GM20431 (cell line): ENCODE measurements around the gene SLC8A2.
"Not testable (repeated sequence)": the region's sequence is repeated elsewhere in the genome, so short reads cannot be mapped to it uniquely, and the experiment has no call there.

Experiments used
- in situ Hi-C: fragments of 300-500 bp; cut with MseI, MboI; formaldehyde crosslinking; loops from one replicate; pipeline ENCODE4 v1.15.0; 2020; ENCODE audit warnings: low sequenced_read_pairs; ENCODE audit not compliant: unreplicated experiment

SLC8A2 gene

GRCh38 chr19:47490031-47490430 is 18.3 kb upstream of the SLC8A2 start:
- in situ Hi-C loops = no loop called here

GRCh38 chr19:47489072-47489914 is 17.6 kb upstream of the SLC8A2 start:
- in situ Hi-C loops = no loop called here

GRCh38 chr19:47487551-47488515 is 16.1 kb upstream of the SLC8A2 start:
- in situ Hi-C loops = no loop called here

- in situ Hi-C loops = no loop called here
These were observed 15.2 kb upstream of the SLC8A2 start for GRCh38 chr19:47486900-47487299.

GRCh38 chr19:47486220-47486619 is 14.5 kb upstream of the SLC8A2 start:
- in situ Hi-C loops = not testable (repeated sequence)

- in situ Hi-C loops = no loop called here
These were observed 13.5 kb upstream of the SLC8A2 start for GRCh38 chr19:47485210-47485609.

GRCh38 chr19:47483800-47484690 is 12.4 kb upstream of the SLC8A2 start, which contains the start of gene KPTN:
KPTN (minus strand) TSS chr19:47484219; CDS start chr19:47484160, 59 bp downstream.
- in situ Hi-C loops = no loop called here

- in situ Hi-C loops = no loop called here
These were observed 11.5 kb upstream of the SLC8A2 start for GRCh38 chr19:47483200-47483599.

- in situ Hi-C loops = no loop called here
These were observed 9.9 kb upstream of the SLC8A2 start for GRCh38 chr19:47481460-47482052.

GRCh38 chr19:47480658-47481057 is 9.0 kb upstream of the SLC8A2 start:
- in situ Hi-C loops = no loop called here

- in situ Hi-C loops = no loop called here
These were observed 8.2 kb upstream of the SLC8A2 start for GRCh38 chr19:47479701-47480503.

- in situ Hi-C loops = no loop called here
These were observed 4.8 kb upstream of the SLC8A2 start for GRCh38 chr19:47476438-47476972.

GRCh38 chr19:47475465-47475864 is 3.8 kb upstream of the SLC8A2 start:
- in situ Hi-C loops = no loop called here

GRCh38 chr19:47473336-47473735 is 1.6 kb upstream of the SLC8A2 start:
- in situ Hi-C loops = no loop called here

GRCh38 chr19:47471381-47471732 is 336 bp downstream of the SLC8A2 start:
- in situ Hi-C loops = no loop called here

GRCh38 chr19:47470447-47471195 is 1.1 kb downstream of the SLC8A2 start:
- in situ Hi-C loops = no loop called here

GRCh38 chr19:47469719-47470118 is 2.0 kb downstream of the SLC8A2 start:
- in situ Hi-C loops = no loop called here

- in situ Hi-C loops = no loop called here
These were observed 2.4 kb downstream of the SLC8A2 start for GRCh38 chr19:47469363-47469700.
